ENCODE results near the gene ANKRD11.

Gene ANKRD11

GRCh38 chr16:89324056-89325010, 166.0 kb downstream of the ANKRD11 start:
- DNase-seq = no peak

DNA sequence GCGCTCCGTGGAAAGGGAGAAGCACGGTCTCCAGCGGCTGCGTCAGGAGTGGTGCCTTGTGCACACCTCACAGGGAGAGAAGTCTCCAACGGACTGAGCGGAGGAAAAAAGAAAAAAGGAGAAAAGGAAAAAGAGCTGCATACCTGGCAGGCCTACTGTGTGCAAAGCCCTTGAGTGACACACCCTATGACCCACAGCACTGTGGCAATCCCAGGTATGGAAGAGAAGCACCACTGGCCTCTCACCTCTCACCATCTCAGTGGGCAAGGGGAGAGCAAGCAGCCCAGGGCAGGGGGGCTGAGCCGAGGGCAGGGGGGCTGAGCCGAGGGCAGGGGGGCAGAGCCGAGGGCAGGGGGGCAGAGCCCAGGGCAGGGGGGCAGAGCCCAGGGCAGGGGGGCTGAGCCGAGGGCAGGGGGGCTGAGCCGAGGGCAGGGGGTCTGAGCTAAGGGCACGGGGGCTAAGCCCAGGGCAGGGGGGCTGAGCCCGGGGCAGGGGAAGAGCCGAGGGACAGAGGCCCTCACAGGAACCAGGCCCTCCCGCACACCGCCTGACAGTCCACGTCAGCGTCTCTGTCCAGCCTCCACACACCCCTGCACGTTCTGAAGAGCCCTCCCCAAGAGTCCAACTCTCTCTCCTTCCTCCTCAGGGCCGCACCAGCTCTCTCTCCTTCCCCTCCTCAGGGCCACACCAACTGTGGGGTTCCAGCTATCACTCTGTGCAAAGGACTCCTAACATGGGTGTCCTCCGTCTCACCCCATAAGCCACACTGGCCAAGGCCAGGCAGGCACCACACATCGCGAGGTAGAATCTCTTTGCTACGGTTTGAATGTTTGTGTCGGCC, 167.0 kb downstream of the ANKRD11 start:
- no peak for DNase-seq

- peak; percentile 74 for DNase-seq
These were observed 167.8 kb downstream of the ANKRD11 start for GRCh38 chr16:89322321-89323119.

DNA sequence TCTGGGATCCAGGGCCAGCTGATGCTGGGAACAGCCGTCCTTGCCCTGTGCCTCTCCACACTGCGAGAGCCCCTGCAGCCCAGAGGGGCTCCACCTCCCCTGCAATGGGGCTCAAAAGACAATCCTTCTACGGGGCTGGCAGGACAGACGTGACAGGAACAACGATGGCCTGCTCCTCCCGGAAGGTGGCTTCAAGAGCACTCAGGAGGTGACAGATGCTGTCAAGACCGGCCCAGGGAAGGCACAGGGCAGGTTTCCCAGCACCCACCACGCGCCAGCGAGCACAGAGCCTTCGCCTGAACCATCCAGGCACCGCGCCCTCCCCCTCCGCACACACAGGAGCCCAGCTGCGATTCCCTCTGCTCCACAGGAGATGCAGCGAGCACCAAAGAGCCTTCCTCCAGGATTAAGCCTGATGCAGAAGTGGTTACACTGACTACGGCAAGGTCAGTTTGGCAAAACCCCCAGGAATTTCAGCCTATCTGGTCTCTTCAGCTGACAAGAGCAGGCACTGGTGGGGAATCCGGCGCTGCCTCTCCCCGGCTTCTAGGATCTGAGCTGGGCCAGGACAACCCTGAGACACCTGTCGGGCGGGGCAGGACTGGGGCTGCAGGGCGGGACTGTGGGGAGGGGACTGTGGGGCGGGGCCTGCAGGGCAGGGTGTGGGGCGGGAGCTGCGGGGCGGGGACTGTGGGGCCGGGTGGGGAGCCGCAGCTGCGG, 169.4 kb downstream of the ANKRD11 start:
- DNase-seq = peak; percentile 75

GRCh38 chr16:89319886-89320781, 170.2 kb downstream of the ANKRD11 start:
- DNase-seq = peak; percentile 25

- no peak for DNase-seq
These were observed 170.8 kb downstream of the ANKRD11 start for GRCh38 chr16:89319631-89319885.

- no peak for DNase-seq
These were observed 171.3 kb downstream of the ANKRD11 start for GRCh38 chr16:89318871-89319630.

DNA sequence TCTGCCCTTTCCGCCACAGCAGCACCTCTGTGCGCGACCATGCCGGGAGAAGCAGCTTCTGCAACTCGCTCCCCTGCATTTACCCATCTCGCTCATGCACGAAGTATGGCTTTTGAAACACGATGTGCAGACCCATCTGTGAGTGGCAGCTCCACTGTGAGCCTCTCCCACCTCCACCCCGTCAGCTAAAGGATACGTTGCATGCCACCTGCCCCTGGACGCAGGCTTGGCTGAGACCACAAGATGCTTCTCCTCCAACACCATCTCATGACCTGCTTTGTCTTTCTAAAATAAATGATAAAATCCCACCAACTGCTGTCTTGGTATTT, 172.0 kb downstream of the ANKRD11 start:
- DNase-seq = no peak

DNA sequence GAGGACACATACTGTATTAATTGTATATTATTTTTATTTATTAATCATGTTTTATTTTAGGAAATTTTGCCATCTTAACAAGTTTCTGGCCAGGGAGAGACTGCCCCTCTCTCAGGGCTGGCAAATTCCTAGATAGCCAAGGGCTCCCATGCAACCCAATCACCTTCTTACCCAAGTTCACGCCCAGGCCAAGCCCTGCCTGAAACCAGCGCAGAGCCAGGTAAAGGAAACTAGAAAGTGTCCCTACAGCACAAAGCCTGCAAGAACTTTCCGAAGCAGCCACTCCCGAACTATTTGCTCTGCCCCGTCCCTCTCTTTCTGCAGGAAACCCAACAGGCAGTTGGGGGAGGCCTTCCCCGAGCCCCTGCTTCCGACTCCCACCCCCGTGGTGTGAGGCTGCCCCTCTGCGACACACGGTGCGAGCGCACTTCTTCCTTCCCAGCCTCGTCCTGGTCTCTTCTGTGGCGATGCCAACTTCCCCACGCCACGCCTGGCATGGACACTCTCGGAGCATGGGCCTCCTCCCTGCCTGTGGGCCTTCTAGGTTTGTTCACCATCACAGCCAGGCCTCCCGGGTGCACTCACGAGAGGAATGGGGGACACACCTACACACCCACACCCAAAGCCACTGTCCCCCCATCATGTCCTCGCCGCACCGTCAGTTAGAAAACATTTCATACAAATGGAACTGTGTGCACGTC, 172.5 kb downstream of the ANKRD11 start:
- DNase-seq = no peak

DNA sequence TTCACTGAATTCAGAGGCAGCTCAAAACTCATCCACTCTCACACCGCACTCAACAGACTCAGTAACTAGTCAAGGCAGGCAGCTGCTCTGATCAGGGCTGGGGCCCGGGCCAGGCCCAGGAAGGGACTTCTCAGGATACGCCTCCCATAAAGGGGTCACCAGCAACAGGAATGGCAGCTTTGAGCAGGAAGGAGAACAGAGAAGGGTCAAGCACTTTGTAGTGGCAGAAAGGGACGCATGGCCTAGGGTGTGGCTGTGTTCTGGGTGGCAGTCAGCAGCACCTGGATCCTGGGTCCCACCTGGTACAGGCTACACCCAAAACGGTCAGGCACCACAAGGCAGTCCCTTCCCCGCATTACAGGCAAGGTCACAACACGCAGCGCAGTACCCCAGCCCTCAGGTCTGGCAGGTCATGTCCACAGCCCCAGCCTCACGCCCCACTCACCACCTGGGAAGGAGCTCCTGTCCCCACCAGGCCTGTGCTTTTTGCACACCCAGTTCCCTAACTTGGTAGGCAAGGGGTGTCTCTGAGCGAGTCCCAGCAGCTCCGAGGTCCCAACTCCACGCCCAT, 173.2 kb downstream of the ANKRD11 start:
- DNase-seq = no peak

GRCh38 chr16:89316701-89317100, 173.7 kb downstream of the ANKRD11 start:
- DNase-seq = no peak

DNA sequence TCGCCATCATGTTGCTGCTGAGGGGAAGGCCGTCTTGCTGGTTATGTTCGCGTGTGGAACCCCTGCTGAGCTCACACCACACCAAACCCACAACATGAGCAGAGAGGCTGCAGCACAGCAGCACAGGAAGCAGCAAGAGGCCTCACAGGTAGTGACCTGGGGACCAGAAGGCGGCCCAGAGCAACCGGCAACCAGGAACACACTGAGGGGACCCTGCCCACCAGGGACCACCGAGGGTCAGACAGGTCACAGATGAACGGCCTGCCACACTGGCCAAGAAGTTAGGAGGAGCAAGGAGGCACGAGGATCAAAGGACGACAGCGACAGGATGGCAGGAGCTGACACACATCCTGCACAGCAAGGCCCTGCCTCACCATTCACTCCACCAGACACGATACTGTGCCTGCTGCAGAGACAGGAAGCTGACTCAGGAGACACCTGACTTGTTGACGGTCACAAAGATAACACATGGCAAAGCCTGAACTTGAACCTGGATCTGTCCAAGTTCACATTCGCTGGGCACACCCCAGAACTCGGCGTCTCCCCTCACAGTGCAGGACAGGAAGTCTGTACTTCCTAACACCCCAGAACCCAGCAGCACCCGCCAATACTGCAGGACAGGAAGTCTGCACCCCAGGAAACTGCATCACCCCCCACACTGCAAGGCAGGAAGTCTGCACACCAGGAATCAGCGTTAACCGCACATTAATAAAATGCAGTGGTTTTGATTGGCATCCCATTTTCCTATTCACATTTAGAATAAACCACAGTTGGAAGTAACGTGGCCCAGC, 174.4 kb downstream of the ANKRD11 start:
- DNase-seq = peak; percentile 17

- DNase-seq = no peak
These were observed 175.1 kb downstream of the ANKRD11 start for GRCh38 chr16:89315271-89315670.

DNA sequence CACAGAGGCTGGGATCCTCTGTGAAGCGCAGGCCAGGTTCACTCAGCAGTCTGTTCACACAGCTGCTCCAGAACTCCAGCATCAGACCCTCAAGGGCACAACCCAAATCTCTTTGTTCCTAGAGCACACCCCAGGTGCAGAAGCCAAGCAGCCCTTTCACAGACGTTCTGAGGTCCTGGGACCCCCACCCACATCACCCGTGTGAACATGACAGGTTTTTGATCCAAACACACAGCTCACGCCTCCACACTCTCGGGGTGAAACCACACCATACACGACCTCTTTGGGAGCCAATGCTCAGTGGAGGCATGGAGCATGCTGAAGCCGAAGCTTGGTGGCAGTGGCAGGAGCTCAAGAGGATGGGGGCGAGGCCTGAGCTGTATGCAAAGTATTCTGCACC, 175.5 kb downstream of the ANKRD11 start:
- DNase-seq = no peak

DNA sequence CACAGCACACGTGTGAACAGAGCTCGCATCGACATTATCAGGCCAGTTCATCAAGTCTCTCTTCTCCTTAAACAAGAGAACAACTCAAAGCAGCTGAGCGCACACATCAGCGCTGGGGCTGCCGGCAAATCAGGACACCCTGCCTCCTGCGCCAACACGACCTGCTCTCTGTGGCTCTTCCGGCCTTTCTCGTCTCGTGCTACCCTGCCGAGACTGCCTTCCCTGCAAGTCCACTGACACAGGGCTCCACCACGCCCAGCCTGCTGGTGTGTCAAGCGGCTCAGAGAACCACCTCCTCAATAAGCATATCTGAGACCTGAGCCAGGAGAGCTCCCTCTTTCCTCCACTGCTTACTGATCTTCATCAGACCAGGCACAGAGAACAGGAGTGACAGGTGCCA, 176.0 kb downstream of the ANKRD11 start:
- no peak for DNase-seq

DNA sequence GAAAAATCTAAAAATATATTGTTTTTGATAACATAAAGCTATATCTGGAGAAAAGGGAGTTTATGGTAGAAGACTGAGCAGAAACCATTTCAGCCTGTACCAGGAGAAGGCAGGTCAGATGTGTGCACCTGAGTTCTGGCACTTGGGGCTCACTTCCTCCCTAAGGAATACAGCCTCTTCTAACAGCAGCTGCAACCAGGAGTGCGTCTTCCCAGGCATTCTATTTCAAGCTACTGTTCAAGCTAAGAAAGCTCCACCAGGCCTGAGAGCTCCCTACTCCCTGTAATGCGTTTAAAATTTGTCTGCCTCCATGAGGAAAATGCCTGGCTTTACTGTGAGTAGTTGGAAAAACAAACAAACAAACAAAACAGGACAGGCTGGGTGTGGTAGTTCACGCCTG, 176.8 kb downstream of the ANKRD11 start:
- DNase-seq = no peak

DNA sequence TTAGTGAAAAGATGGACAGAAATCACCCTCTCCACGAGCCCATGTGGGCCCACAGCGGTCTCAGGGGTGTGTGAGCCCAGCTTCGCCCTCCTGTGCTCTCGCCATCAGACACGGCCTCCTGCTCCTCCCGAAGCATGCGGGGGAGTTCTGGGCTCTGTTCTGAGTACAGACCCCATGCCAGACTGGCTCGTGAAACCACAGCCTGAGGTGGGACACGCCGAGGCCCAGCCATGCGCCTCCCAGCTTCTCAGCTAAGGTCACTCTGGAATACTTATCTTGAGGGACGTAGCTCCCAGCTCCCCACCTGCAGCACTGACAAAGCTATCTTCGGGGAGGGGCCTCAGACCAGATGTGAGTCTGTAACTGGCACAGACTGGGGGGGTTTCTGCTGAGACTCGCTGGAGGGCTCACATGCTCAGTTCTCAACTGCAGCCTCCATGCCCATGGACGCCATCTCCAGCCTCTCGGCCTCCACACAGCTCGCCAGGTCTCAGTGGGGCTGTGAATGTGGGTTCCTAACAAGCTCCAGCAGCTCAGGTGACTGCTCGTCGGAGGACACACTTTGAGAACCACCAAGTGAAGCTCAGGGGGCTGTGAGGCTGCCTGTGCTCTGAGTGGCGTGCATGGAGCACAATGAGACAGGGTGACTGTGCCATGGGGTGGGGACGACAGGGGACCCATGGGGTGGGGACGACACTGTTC, 177.6 kb downstream of the ANKRD11 start:
- no peak for DNase-seq

GRCh38 chr16:89312194-89312593, 178.2 kb downstream of the ANKRD11 start:
- DNase-seq = no peak

Data from NCI-H69 (cell line).